SK-N-SH (cell line): ENCODE data around the gene TP73. TPM values are rescaled to one million over a fixed set of nuclear protein-coding genes. Genes with fewer than 3 reads are reported as not detected.

Experiments used
- CTCF ChIA-PET: fragments of 300-600, 350-600 bp; formaldehyde crosslinking; extraction: SDS; loops from one replicate; lab custom pipeline; 2021; lab: Yijun Ruan, JAX
- POLR2A ChIA-PET: fragments of 350-600 bp; sonication (Branson Sonifier 250); formaldehyde crosslinking; extraction: SDS; loops from one replicate; lab custom pipeline; 2020; ENCODE audit warnings: antibody characterized with exemption, inconsistent platforms; lab: Yijun Ruan, JAX
- DNase-seq: peaks from one replicate; pipeline ENCODE4 v3.0.0; 2012
- H2AFZ ChIP-seq: fragments of 200-600 bp; sonication (generic); 2 replicates; pipeline ENCODE4 v1.8.1; 2016; ENCODE audit warnings: antibody characterized with exemption, mild to moderate bottlenecking, low read depth
- H3F3A ChIP-seq: fragments of 200-600 bp; sonication (generic); replicated peaks from 2 replicates; pipeline ENCODE3; 2016; ENCODE audit warnings: antibody characterized with exemption, mild to moderate bottlenecking; ENCODE audit not compliant: insufficient read depth
- H3K27ac ChIP-seq, 2 experiments: fragments of 200-500 bp in 1 of 2; fragments of 200-600 bp in 1 of 2; sonication (Bioruptor generic) in 1 of 2; sonication (generic), shearing (Covaris generic) in 1 of 2; 2 replicates each; pipeline versions ENCODE4 v1.5.1 to v1.6.1; 2014 to 2016; ENCODE audit warnings: low read depth in 2 of 2, inconsistent platforms in 1 of 2, low read length in 1 of 2, mild to moderate bottlenecking in 1 of 2, mixed read lengths in 1 of 2
- H3K27me3 ChIP-seq: fragments of 200-600 bp; sonication (generic), shearing (Covaris generic); 2 replicates; pipeline ENCODE4 v1.6.1; 2016; ENCODE audit warnings: mixed run types; ENCODE audit not compliant: insufficient read depth
- H3K36me3 ChIP-seq, 2 experiments: fragments of 200-500 bp in 1 of 2; fragments of 200-600 bp in 1 of 2; sonication (Bioruptor generic) in 1 of 2; sonication (generic) in 1 of 2; replicated peaks in 1 of 2; 2 replicates each; pipeline versions ENCODE3 to v1.5.1; 2014 to 2016; ENCODE audit warnings: low read length in 1 of 2, mild to moderate bottlenecking in 1 of 2; ENCODE audit not compliant: insufficient read depth in 2 of 2, control insufficient read depth in 1 of 2
- H3K4me1 ChIP-seq, 2 experiments: fragments of 200-500 bp in 1 of 2; fragments of 200-600 bp in 1 of 2; sonication (Bioruptor generic) in 1 of 2; sonication (generic), shearing (Covaris generic) in 1 of 2; 2 replicates each; pipeline versions ENCODE4 v1.5.1 to v1.6.1; 2014 to 2016; ENCODE audit warnings: low read depth in 1 of 2, low read length in 1 of 2, mixed run types in 1 of 2; ENCODE audit not compliant: insufficient read depth in 2 of 2, control insufficient read depth in 1 of 2
- H3K4me2 ChIP-seq: fragments of 200-600 bp; sonication (generic), shearing (Covaris generic); 2 replicates; pipeline ENCODE4 v1.6.1; 2017; ENCODE audit warnings: mixed run types
- H3K4me3 ChIP-seq, 2 experiments: fragments of 200-500 bp in 1 of 2; fragments of 200-600 bp in 1 of 2; sonication (Bioruptor generic) in 1 of 2; sonication (generic), shearing (Covaris generic) in 1 of 2; 2 replicates each; pipeline versions ENCODE4 v1.5.1 to v1.8.1; 2014 to 2016; ENCODE audit warnings: low read depth in 2 of 2, inconsistent platforms in 1 of 2, low read length in 1 of 2, mild to moderate bottlenecking in 1 of 2, mixed read lengths in 1 of 2, moderate library complexity in 1 of 2
- H3K79me2 ChIP-seq: fragments of 200-600 bp; sonication (generic); 2 replicates; pipeline ENCODE4 v1.8.1; 2017; ENCODE audit warnings: mild to moderate bottlenecking; ENCODE audit not compliant: insufficient read depth
- H3K9ac ChIP-seq: fragments of 200-600 bp; sonication (generic); 2 replicates; pipeline ENCODE4 v1.6.1; 2017; ENCODE audit warnings: mixed run types
- H3K9me2 ChIP-seq: fragments of 200-600 bp; sonication (generic); 2 replicates; pipeline ENCODE4 v1.6.1; 2017; ENCODE audit warnings: mixed run types
- H3K9me3 ChIP-seq: fragments of 200-600 bp; sonication (generic); 2 replicates; pipeline ENCODE4 v1.6.1; 2017; ENCODE audit warnings: mixed run types, mild to moderate bottlenecking, moderate library complexity
- H4K20me1 ChIP-seq: fragments of 200-600 bp; sonication (generic); 2 replicates; pipeline ENCODE4 v1.6.1; 2017; ENCODE audit warnings: mild to moderate bottlenecking, mixed run types; ENCODE audit not compliant: insufficient read depth
- CTCF ChIP-seq: fragments of 200-600 bp; sonication (generic); IDR thresholded peaks from 2 replicates; pipeline ENCODE4 v1.6.1; 2017; ENCODE audit warnings: antibody characterized with exemption, mild to moderate bottlenecking, moderate library complexity
- FOXM1 ChIP-seq: IDR thresholded peaks from 2 replicates; pipeline ENCODE4 v1.4.0; 2012; ENCODE audit warnings: low read depth, mild to moderate bottlenecking
- MEF2A ChIP-seq: IDR thresholded peaks from 2 replicates; pipeline ENCODE4 v1.4.0; 2012; ENCODE audit warnings: low read depth, borderline replicate concordance
- NRF1 ChIP-seq: IDR thresholded peaks from 2 replicates; pipeline ENCODE4 v1.6.1; 2012; ENCODE audit warnings: low read depth, mild to moderate bottlenecking, low read length
- RAD21 ChIP-seq: IDR thresholded peaks from 2 replicates; pipeline ENCODE4 v1.6.1; 2012; ENCODE audit warnings: mild to moderate bottlenecking, low read length
- RXRA ChIP-seq: IDR thresholded peaks from 2 replicates; pipeline ENCODE4 v1.4.0; 2012; ENCODE audit warnings: low read depth, mild to moderate bottlenecking, borderline replicate concordance
- TCF12 ChIP-seq: IDR thresholded peaks from 2 replicates; pipeline ENCODE4 v1.4.0; 2012
- WGBS: methylation state at CpG from one replicate; pipeline ENCODE4 v1.1.6; 2017; ENCODE audit warnings: low lambda C conversion rate; 5-methylcytosine and 5-hydroxymethylcytosine counted together
- polyA plus RNA-seq, 3 experiments: library from polyadenylated mRNA; depleted of rRNA; stranded (reverse); fragments of >200 nt; gene quantifications; 2 replicates each; pipeline ENCODE4 v1.2.3, GENCODE V29; 2012
- small RNA-seq, 7 experiments: library from RNA; depleted of rRNA; stranded (forward); fragments of <200 nt; gene quantifications; one replicate each; pipeline ENCODE3, GENCODE V24; 2012

Gene TP73
- polyA plus RNA-seq, 1 of the 3 experiments (the other 2 are of a cell fraction), result 0.64 TPM

- H3K4me2 ChIP-seq, result no peak overlapping the region
- no peaks in the 10 kb centered on the region for H3K9me3 ChIP-seq
- DNase-seq, result peak; percentile 58
- H3K27ac ChIP-seq, result no peak overlapping the region
- H3K79me2 ChIP-seq, result peaks cover 35% of the 10 kb centered on the region; the same call in 1 of the 2 replicates
- H3F3A ChIP-seq, result no peaks in the 10 kb centered on the region
- H3K27me3 ChIP-seq, result no peaks in the 10 kb centered on the region
- TF ChIP-seq CTCF (peak; percentile 37), MEF2A (no peak), FOXM1 (no peak), NRF1 (no peak), RAD21 (peak; percentile 29), TCF12 (no peak), RXRA (no peak)
- H4K20me1 ChIP-seq, result peaks cover 30% of the 10 kb centered on the region
- no peak overlapping the region for H3K9ac ChIP-seq
- no peaks in the 10 kb centered on the region for H3K9me2 ChIP-seq
- ChIA-PET CTCF (interaction anchor here (0.6 to 2.9 kb wide), 4 partner anchors 10 to 117 kb away, joined by 3 to 13 read pairs (median 4); no protein-coding TSS in a partner anchor), POLR2A (no interaction called here)
- no peaks in the 10 kb centered on the region for H3K4me1 ChIP-seq
- 92% methylated on average over 14 of the region's 14 CpGs for WGBS
- H2AFZ ChIP-seq, result no peak overlapping the region
- H3K4me3 ChIP-seq, result no peak overlapping the region; a peak in 1 of 4 replicates
- peaks cover 12 to 58% of the 10 kb centered on the region in 2 experiments for H3K36me3 ChIP-seq
Observed at GRCh38 chr1:3785456-3786157, 133.3 kb downstream of the TP73 start.

Small RNA genes within 50 kb of the gene (small RNA-seq; reads per million reads assigned to genes)
- gene RF02197, result 0 reads per million in 7 experiments
- gene RN7SL574P, result 0 to 0.06 (median 0) reads per million in 7 experiments

Other genes with a start within 250 kb of the TP73 start
- gene ARHGEF16, start 197.9 kb upstream of the TP73 start, polyA plus RNA-seq (2012; rRNA removed), result 0.10 and 0.18 TPM in 2 replicates
- 5.8 and 7.6 TPM in 2 replicates for gene MEGF6, start 41.0 kb upstream of the TP73 start, polyA plus RNA-seq (2012; rRNA removed)
- gene TPRG1L, start 27.5 kb upstream of the TP73 start, polyA plus RNA-seq (2012; rRNA removed), result 25.9 and 35.5 TPM in 2 replicates
- gene WRAP73, start 2.4 kb upstream of the TP73 start, polyA plus RNA-seq (2012; rRNA removed), result 61.9 and 67.8 TPM in 2 replicates
- gene CCDC27, start 99.9 kb downstream of the TP73 start, polyA plus RNA-seq (2012; rRNA removed), result not detected in 2 replicates
- gene SMIM1, start 120.2 kb downstream of the TP73 start, polyA plus RNA-seq (2012; rRNA removed), result 5.9 and 6.1 TPM in 2 replicates
- 26.9 and 34.6 TPM in 2 replicates for gene LRRC47, start 144.0 kb downstream of the TP73 start, polyA plus RNA-seq (2012; rRNA removed)
- gene CEP104, start 204.7 kb downstream of the TP73 start, polyA plus RNA-seq (2012; rRNA removed), result 19.2 and 22.7 TPM in 2 replicates
- gene DFFB, start 205.0 kb downstream of the TP73 start, polyA plus RNA-seq (2012; rRNA removed), result 8.2 and 8.9 TPM in 2 replicates
- gene C1orf174, start 247.8 kb downstream of the TP73 start, polyA plus RNA-seq (2012; rRNA removed), result 21.4 and 22.8 TPM in 2 replicates